A673 (cell line): Measurements from ENCODE around the gene SLC25A45. TPM values are rescaled to one million over a fixed set of nuclear protein-coding genes. Genes with fewer than 3 reads are reported as not detected.

ENCODE experiments used
- BruUV-seq: library from RNA; stranded (reverse); fragments of 400-500 nt; replicated peaks from 2 replicates; lab custom pipeline; 2021; lab: Mats Ljungman, UMichigan
- CTCF ChIA-PET: fragments of 300-600 bp; sonication (Branson Sonifier 250); formaldehyde crosslinking; loops from one replicate; lab custom pipeline; 2022; ENCODE audit warnings: antibody characterized with exemption; lab: Charles Lee
- POLR2A ChIA-PET: fragments of 300-600 bp; sonication (Branson Sonifier 250); formaldehyde crosslinking; loops from one replicate; lab custom pipeline; 2022; ENCODE audit warnings: antibody characterized with exemption; ENCODE audit not compliant: low non-redundant PET; lab: Charles Lee
- DNase-seq: peaks from one replicate; pipeline ENCODE4 v3.0.0-alpha.2; 2015; ENCODE audit warnings: low spot score
- H3K27ac ChIP-seq: fragments of 200-600 bp; sonication (generic); 2 replicates; pipeline ENCODE4 v1.5.1; 2016; ENCODE audit warnings: mixed run types, low read depth, mild to moderate bottlenecking, mixed read lengths, antibody characterized with exemption, low read length; ENCODE audit not compliant: poor library complexity, severe bottlenecking
- H3K27me3 ChIP-seq: fragments of 200-600 bp; sonication (generic); replicated peaks from 2 replicates; pipeline ENCODE4 v1.6.1; 2017; ENCODE audit warnings: mixed run types, low read depth, mild to moderate bottlenecking, mixed read lengths, antibody characterized with exemption, low read length; ENCODE audit not compliant: insufficient read depth, poor library complexity
- H3K36me3 ChIP-seq: fragments of 200-600 bp; sonication (generic); 2 replicates; pipeline ENCODE4 v1.6.1; 2016; ENCODE audit warnings: mixed run types, mild to moderate bottlenecking, mixed read lengths, antibody characterized with exemption, low read length; ENCODE audit not compliant: insufficient read depth, poor library complexity, severe bottlenecking
- H3K4me1 ChIP-seq: fragments of 200-600 bp; sonication (generic); 2 replicates; pipeline ENCODE4 v1.6.1; 2017; ENCODE audit warnings: mixed run types, mild to moderate bottlenecking, mixed read lengths, antibody characterized with exemption, low read length; ENCODE audit not compliant: insufficient read depth, poor library complexity, severe bottlenecking
- H3K4me3 ChIP-seq: fragments of 200-600 bp; sonication (generic); 2 replicates; pipeline ENCODE4 v1.5.1; 2016; ENCODE audit warnings: low read depth, mixed run types, mild to moderate bottlenecking, mixed read lengths, low read length; ENCODE audit not compliant: poor library complexity, severe bottlenecking
- H3K9me3 ChIP-seq: fragments of 200-600 bp; sonication (generic); 2 replicates; pipeline ENCODE4 v1.6.1; 2016; ENCODE audit warnings: mixed run types, low read depth, mild to moderate bottlenecking, mixed read lengths, antibody characterized with exemption, low read length; ENCODE audit not compliant: poor library complexity, severe bottlenecking
- EZH2 ChIP-seq: fragments of 200-600 bp; sonication (generic); IDR thresholded peaks from 2 replicates; pipeline ENCODE4 v1.6.1; 2017; ENCODE audit warnings: borderline replicate concordance, low read depth, mild to moderate bottlenecking, mixed read lengths, antibody characterized with exemption, low read length; ENCODE audit not compliant: poor library complexity, severe bottlenecking
- intact Hi-C: fragments of 100-400 bp; cut with micrococcal nuclease; formaldehyde crosslinking; loops from one replicate; pipeline ENCODE4 v1.10.0; 2022; ENCODE audit not compliant: unreplicated experiment
- total RNA-seq: library from RNA; stranded (reverse); gene quantifications from 2 replicates; pipeline ENCODE4 v1.2.3, GENCODE V29; 2021
- TF ChIP-seq, protein P1 (sequence below): fragments of 300-800, 200-600 bp; sonication (generic); conservative IDR thresholded peaks from 2 replicates; pipeline ENCODE4 v1.5.1; 2017; ENCODE audit warnings: low read depth, mild to moderate bottlenecking, antibody characterized with exemption, low read length, moderate library complexity, mixed read lengths

The SLC25A45 gene
- total RNA-seq, 1 experiment from 2014 or later: 5.3 TPM

DNA sequence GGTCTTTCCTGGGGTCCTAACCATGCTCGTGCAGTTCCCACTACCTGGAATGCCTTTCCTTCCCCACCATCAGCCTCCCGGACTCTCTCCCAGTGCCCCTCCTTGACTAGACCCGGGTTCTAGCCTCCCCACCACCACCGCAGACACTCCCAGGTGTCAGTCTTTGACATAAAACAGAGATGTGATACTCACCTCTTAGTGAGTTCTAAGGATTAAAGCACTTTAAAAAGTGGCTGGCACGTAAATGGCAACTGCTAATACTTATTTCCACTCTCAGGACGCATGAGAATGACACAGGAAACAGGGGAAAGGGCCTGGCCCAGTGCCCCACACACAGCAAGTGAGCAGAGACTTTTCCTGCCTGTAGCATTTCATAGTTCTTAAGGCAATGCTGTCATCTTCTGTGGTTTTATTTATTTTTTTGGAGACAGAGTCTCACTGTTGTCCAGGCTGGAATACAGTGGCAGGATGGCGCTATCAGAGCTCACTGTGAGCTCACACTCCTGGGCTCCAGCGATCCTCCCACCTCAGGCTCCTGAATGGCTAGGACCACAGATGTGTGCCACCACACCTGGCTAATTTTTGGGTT lies 1.9 kb upstream of the SLC25A45 start:
- H3K27ac ChIP-seq: peak overlapping the region; percentile 94
- no TSS peak for BruUV-seq
- no peak overlapping the region for H3K4me3 ChIP-seq
- POLR2A ChIA-PET: interaction anchor here (0.6 kb wide), 1 partner anchor 108 kb away, joined by 4 read pairs; no protein-coding TSS in a partner anchor
- peak; percentile 56 for DNase-seq
- TF ChIP-seq, protein P1, sequence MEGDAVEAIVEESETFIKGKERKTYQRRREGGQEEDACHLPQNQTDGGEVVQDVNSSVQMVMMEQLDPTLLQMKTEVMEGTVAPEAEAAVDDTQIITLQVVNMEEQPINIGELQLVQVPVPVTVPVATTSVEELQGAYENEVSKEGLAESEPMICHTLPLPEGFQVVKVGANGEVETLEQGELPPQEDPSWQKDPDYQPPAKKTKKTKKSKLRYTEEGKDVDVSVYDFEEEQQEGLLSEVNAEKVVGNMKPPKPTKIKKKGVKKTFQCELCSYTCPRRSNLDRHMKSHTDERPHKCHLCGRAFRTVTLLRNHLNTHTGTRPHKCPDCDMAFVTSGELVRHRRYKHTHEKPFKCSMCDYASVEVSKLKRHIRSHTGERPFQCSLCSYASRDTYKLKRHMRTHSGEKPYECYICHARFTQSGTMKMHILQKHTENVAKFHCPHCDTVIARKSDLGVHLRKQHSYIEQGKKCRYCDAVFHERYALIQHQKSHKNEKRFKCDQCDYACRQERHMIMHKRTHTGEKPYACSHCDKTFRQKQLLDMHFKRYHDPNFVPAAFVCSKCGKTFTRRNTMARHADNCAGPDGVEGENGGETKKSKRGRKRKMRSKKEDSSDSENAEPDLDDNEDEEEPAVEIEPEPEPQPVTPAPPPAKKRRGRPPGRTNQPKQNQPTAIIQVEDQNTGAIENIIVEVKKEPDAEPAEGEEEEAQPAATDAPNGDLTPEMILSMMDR: no peak
- TF ChIP-seq EZH2: no peak
- CTCF ChIA-PET: no interaction called here
- H3K4me1 ChIP-seq: peaks cover 57% of the 10 kb centered on the region
- H3K36me3 ChIP-seq: no peaks in the 10 kb centered on the region
- H3K9me3 ChIP-seq: no peaks in the 10 kb centered on the region
- no peaks in the 10 kb centered on the region for H3K27me3 ChIP-seq
- intact Hi-C loops: loop anchor here (5.0 kb wide), 3 partner anchors 33 to 188 kb away; partner anchors contain the start of genes FAM89B and ZNRD2

DNA sequence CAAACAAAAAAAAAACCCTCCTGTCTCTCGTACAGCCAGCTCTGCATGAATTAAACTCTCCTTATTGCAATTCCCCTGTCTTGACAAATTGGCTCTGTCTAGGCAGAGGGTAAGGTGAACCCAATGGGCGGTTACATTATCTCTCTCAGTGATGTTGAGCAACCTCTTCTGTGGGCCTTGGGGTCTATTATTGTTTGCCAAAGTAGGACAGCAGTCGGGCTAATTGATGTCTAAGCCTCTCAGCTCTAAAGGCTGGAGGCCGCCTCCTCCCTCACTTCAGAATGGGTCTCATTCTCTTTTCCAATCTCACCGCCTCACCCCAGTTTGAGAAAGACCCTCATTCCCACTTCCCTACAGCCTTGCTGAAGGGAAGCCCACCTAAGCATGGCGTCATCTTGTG lies 1.3 kb upstream of the SLC25A45 start:
- Histone ChIP-seq H3K36me3 (no peaks in the 10 kb centered on the region), H3K27me3 (no peaks in the 10 kb centered on the region), H3K27ac (peak overlapping the region; percentile 94), H3K9me3 (no peaks in the 10 kb centered on the region), H3K4me3 (no peak overlapping the region), H3K4me1 (peaks cover 51% of the 10 kb centered on the region)
- intact Hi-C loops: loop anchor here (5.0 kb wide), 3 partner anchors 34 to 189 kb away; partner anchors contain the start of genes FAM89B and ZNRD2
- TF ChIP-seq, protein P1: no peak
- TF ChIP-seq EZH2: no peak
- BruUV-seq: no TSS peak
- POLR2A ChIA-PET: interaction anchor here (0.6 kb wide), 1 partner anchor 109 kb away, joined by 4 read pairs; no protein-coding TSS in a partner anchor
- DNase-seq: no peak
- CTCF ChIA-PET: interaction anchor here (1.1 kb wide), 1 partner anchor 127 kb away, joined by 3 read pairs; no protein-coding TSS in a partner anchor

DNA sequence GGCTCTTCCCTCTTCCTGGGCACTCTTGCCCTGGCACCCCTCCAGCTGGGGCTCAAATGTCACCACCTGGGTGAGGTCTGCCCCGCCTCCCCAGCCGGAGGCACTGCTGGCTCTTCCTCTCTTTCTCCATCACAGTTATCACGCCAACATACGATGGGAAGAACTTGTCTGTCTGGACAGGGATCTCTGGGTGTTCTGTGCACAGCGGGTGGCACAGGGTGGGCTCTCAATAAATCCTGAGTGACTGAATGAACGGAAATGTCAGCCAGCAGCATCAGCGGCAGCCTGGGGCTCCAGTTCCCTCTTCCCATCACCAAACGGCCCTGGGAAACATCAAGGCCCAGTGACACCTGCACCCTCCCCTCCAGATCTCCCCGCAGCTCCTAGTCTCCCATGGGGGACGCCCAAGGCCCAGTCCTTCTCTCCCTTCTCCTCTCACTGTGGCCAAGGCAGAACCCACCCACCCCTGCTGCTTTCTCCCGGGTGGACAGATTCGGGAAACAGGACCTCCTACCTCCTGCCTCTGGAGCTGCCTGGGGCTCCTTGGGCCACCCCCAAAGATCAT lies 440 bp upstream of the SLC25A45 start:
- Histone ChIP-seq H3K4me1 (peaks cover 42% of the 10 kb centered on the region), H3K27me3 (no peaks in the 10 kb centered on the region), H3K4me3 (peak overlapping the region; percentile 40), H3K27ac (peak overlapping the region; percentile 94), H3K36me3 (no peaks in the 10 kb centered on the region), H3K9me3 (no peaks in the 10 kb centered on the region)
- ChIA-PET POLR2A (interaction anchor here (0.5 kb wide), 1 partner anchor 42 kb away, joined by 3 read pairs; no protein-coding TSS in a partner anchor), CTCF (interaction anchor here (0.5 to 1.1 kb wide), 2 partner anchors 47 to 128 kb away, joined by 3 read pairs; no protein-coding TSS in a partner anchor)
- intact Hi-C loops: loop anchor here (5.0 kb wide), 3 partner anchors 34 to 189 kb away; partner anchors contain the start of genes FAM89B and ZNRD2
- DNase-seq: no peak
- TSS peak; percentile 39 for BruUV-seq
- TF ChIP-seq EZH2: no peak
- TF ChIP-seq, protein P1: no peak
